AG04450 (cell line): ENCODE measurements around the gene HOXB2. TPM values are rescaled to one million over a fixed set of nuclear protein-coding genes. Genes with fewer than 3 reads are reported as not detected.

ENCODE experiments used
- CTCF ChIA-PET: fragments of 300-600, 350-600 bp; formaldehyde crosslinking; extraction: SDS; loops from one replicate; lab custom pipeline; 2022; ENCODE audit warnings: antibody characterized with exemption, inconsistent platforms; lab: Charles Lee
- POLR2A ChIA-PET: fragments of 350-600 bp; formaldehyde crosslinking; extraction: SDS; loops from one replicate; lab custom pipeline; 2021; ENCODE audit warnings: antibody characterized with exemption, inconsistent platforms; lab: Yijun Ruan, JAX
- DNase-seq: peaks from one replicate; pipeline ENCODE4 v3.0.0-alpha.2; 2011; ENCODE audit warnings: low read depth, low spot score
- H3K27ac ChIP-seq: one replicate; pipeline ENCODE4 v1.5.1; 2012; ENCODE audit warnings: low read depth, low read length, control low read depth
- H3K27me3 ChIP-seq: one replicate; pipeline ENCODE4 v1.6.0; 2012; ENCODE audit warnings: low read length; ENCODE audit not compliant: control insufficient read depth, insufficient read depth
- H3K4me3 ChIP-seq: 2 replicates; pipeline ENCODE4 v1.5.1; 2011; ENCODE audit warnings: mild to moderate bottlenecking, low read depth, low read length, control low read depth
- H3K9me3 ChIP-seq: 2 replicates; pipeline ENCODE4 v1.5.1; 2012; ENCODE audit warnings: low read length; ENCODE audit not compliant: control insufficient read depth, insufficient read depth
- polyA plus RNA-seq: library from polyadenylated mRNA; depleted of rRNA; stranded (reverse); fragments of >200 nt; gene quantifications from 2 replicates; pipeline ENCODE4 v1.2.3, GENCODE V29; 2011; rRNA removed
- TF ChIP-seq, protein P1 (sequence below): IDR thresholded peaks from 2 replicates; pipeline ENCODE4 v1.5.1; 2011; ENCODE audit warnings: low read depth, low read length, control low read depth, inconsistent platforms

Gene HOXB2
- polyA plus RNA-seq, 1 experiment = 16.3 TPM

DNA sequence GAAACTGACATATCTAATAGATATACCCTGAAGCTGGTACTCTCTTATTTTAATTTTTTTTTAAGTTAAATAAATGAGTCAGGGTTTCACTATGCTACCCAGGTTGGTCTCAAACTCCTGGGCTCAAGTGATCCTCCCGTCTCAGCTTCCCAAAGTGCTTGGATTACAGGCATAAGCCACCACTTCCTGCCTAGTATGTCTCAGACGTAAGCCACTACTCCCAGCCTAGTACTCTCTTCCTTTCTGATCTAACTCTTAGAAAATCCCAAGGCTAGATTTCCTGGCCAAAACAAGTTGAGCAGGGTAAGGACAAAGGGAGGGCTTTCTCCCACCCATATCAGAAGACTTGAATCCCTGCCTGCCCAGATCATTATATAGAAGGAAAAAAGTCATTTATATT, 47.8 kb downstream of the HOXB2 start:
- CTCF ChIA-PET = interaction anchor here (1.1 to 1.5 kb wide), 2 partner anchors 9 to 43 kb away, joined by 3 to 4 read pairs; no protein-coding TSS in a partner anchor
- H3K4me3 ChIP-seq = no peak overlapping the region
- DNase-seq = no peak
- no peaks in the 10 kb centered on the region for H3K27me3 ChIP-seq
- no peaks in the 10 kb centered on the region; the same call in 1 of the 2 replicates for H3K9me3 ChIP-seq
- POLR2A ChIA-PET = interaction anchor here (0.7 to 1.1 kb wide), 3 partner anchors 14 to 50 kb away, joined by 3 to 4 read pairs (median 3); no protein-coding TSS in a partner anchor
- TF ChIP-seq, protein P1, sequence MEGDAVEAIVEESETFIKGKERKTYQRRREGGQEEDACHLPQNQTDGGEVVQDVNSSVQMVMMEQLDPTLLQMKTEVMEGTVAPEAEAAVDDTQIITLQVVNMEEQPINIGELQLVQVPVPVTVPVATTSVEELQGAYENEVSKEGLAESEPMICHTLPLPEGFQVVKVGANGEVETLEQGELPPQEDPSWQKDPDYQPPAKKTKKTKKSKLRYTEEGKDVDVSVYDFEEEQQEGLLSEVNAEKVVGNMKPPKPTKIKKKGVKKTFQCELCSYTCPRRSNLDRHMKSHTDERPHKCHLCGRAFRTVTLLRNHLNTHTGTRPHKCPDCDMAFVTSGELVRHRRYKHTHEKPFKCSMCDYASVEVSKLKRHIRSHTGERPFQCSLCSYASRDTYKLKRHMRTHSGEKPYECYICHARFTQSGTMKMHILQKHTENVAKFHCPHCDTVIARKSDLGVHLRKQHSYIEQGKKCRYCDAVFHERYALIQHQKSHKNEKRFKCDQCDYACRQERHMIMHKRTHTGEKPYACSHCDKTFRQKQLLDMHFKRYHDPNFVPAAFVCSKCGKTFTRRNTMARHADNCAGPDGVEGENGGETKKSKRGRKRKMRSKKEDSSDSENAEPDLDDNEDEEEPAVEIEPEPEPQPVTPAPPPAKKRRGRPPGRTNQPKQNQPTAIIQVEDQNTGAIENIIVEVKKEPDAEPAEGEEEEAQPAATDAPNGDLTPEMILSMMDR = no peak
- no peak overlapping the region for H3K27ac ChIP-seq

DNA sequence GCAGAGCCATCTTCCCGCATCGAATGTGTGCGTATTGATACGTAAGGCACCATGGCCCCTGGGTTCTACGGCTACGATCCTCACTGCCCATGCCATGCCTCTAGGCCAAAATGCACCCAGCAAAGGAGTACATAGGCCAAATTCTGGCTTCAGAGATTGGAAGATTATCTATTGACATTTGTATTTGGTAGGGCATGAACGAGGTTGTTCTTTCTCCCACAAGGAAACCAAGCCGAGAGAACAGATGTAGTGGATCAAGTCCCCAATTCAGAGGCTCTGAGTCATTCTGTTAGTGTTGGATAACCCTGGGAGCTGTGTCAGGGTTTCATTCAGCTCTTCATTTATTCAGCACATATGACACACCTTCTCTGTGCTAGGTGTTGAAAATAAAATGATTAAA, 50.6 kb downstream of the HOXB2 start:
- DNase-seq = no peak
- ChIA-PET CTCF (no interaction called here), POLR2A (interaction anchor here (0.9 to 1.0 kb wide), 2 partner anchors 10 to 11 kb away, joined by 3 to 6 read pairs; no protein-coding TSS in a partner anchor)
- H3K27me3 ChIP-seq = no peaks in the 10 kb centered on the region
- TF ChIP-seq, protein P1 = no peak
- H3K27ac ChIP-seq = no peak overlapping the region
- no peak overlapping the region for H3K4me3 ChIP-seq
- H3K9me3 ChIP-seq = no peaks in the 10 kb centered on the region; the same call in 1 of the 2 replicates

Other genes with a start within 250 kb of the HOXB2 start
- gene SKAP1, start 114.9 kb downstream of the HOXB2 start, polyA plus RNA-seq = not detected in 2 replicates
- not detected in 2 replicates for gene HOXB1, start 14.1 kb downstream of the HOXB2 start, polyA plus RNA-seq
- gene HOXB4, start 33.2 kb upstream of the HOXB2 start, polyA plus RNA-seq = 5.8 and 6.1 TPM in 2 replicates
- gene HOXB3, start 45.1 kb upstream of the HOXB2 start, polyA plus RNA-seq = 28.3 and 33.0 TPM in 2 replicates
- gene HOXB5, start 48.7 kb upstream of the HOXB2 start, polyA plus RNA-seq = 9.4 and 9.8 TPM in 2 replicates
- 15.4 and 20.4 TPM in 2 replicates for gene HOXB6, start 59.9 kb upstream of the HOXB2 start, polyA plus RNA-seq
- gene HOXB7, start 65.9 kb upstream of the HOXB2 start, polyA plus RNA-seq = 10.1 and 11.3 TPM in 2 replicates
- gene HOXB8, start 70.2 kb upstream of the HOXB2 start, polyA plus RNA-seq = 0.87 and 0.97 TPM in 2 replicates
- gene HOXB9, start 81.2 kb upstream of the HOXB2 start, polyA plus RNA-seq = 0.02 TPM in 1 of 2 replicates, not detected in the other
- gene PRAC1, start 177.4 kb upstream of the HOXB2 start, polyA plus RNA-seq = not detected in 2 replicates
- not detected in 2 replicates for gene PRAC2, start 178.1 kb upstream of the HOXB2 start, polyA plus RNA-seq
- gene HOXB13, start 183.6 kb upstream of the HOXB2 start, polyA plus RNA-seq = not detected in 2 replicates